HEK293 (cell line): ENCODE results near the gene PRKCA.

Experiments
- CTCF ChIA-PET: fragments of 350-600 bp; formaldehyde crosslinking; extraction: SDS; loops from one replicate; lab custom pipeline; 2021; ENCODE audit warnings: antibody characterized with exemption; lab: Yijun Ruan, JAX
- POLR2A ChIA-PET: fragments of 300-600 bp; formaldehyde crosslinking; extraction: SDS; loops from one replicate; lab custom pipeline; 2020; ENCODE audit warnings: antibody characterized with exemption, inconsistent platforms; lab: Yijun Ruan, JAX
- H3K27ac ChIP-seq: fragments of 200-500 bp; sonication (Bioruptor generic); 2 replicates; pipeline ENCODE4 v1.5.1; 2014; ENCODE audit warnings: low read depth, low read length, control low read depth, inconsistent platforms; ENCODE audit errors: extremely low read depth
- H3K36me3 ChIP-seq, 2 experiments: fragments of 200-500 bp in 1 of 2; sonication (Bioruptor generic) in 1 of 2; 1 replicate in 1 of 2; 2 replicates in 1 of 2; pipeline ENCODE4 v1.5.1; 2014 to 2017; ENCODE audit warnings: inconsistent platforms in 2 of 2, low read length in 2 of 2; ENCODE audit not compliant: control insufficient read depth in 2 of 2, insufficient read depth in 1 of 2
- H3K4me1 ChIP-seq: fragments of 200-500 bp; sonication (Bioruptor generic); 2 replicates; pipeline ENCODE4 v1.5.1; 2014; ENCODE audit warnings: mild to moderate bottlenecking, low read length, inconsistent platforms; ENCODE audit not compliant: control insufficient read depth, insufficient read depth
- H3K4me3 ChIP-seq: 2 replicates; pipeline ENCODE4 v1.5.1; 2011; ENCODE audit warnings: low read depth, mild to moderate bottlenecking, control low read depth, low read length, moderate library complexity
- H3K9me3 ChIP-seq: fragments of 200-500 bp; sonication (Bioruptor generic); 2 replicates; pipeline ENCODE4 v1.5.1; 2014; ENCODE audit warnings: low read depth, low read length, inconsistent platforms; ENCODE audit not compliant: control insufficient read depth, insufficient read depth
- EGR2 ChIP-seq: fragments of 450-650 bp; formaldehyde crosslinking; IDR thresholded peaks from 2 replicates; pipeline ENCODE4 v1.5.1; 2016; ENCODE audit warnings: low read depth, missing biosample characterization, missing genetic modification characterization
- GLI4 ChIP-seq: fragments of 450-650 bp; formaldehyde crosslinking; IDR thresholded peaks from 2 replicates; pipeline ENCODE4 v1.5.1; 2016; ENCODE audit warnings: missing biosample characterization, missing genetic modification characterization
- SALL2 ChIP-seq: fragments of 450-650 bp; formaldehyde crosslinking; IDR thresholded peaks from 2 replicates; pipeline ENCODE4 v1.5.0; 2017; ENCODE audit warnings: missing biosample characterization, mild to moderate bottlenecking, missing genetic modification characterization, borderline replicate concordance
- TCF7L2 ChIP-seq: IDR thresholded peaks from 2 replicates; pipeline ENCODE4 v1.6.1; 2011; ENCODE audit warnings: low read depth, mild to moderate bottlenecking, inconsistent platforms, low read length, moderate library complexity, borderline replicate concordance
- ZNF16 ChIP-seq: fragments of 450-650 bp; formaldehyde crosslinking; IDR thresholded peaks from 2 replicates; pipeline ENCODE4 v1.5.1; 2016; ENCODE audit warnings: low read depth, missing biosample characterization, missing genetic modification characterization
- ZNF311 ChIP-seq: fragments of 450-650 bp; formaldehyde crosslinking; IDR thresholded peaks from 2 replicates; pipeline ENCODE4 v1.5.1; 2017; ENCODE audit warnings: missing biosample characterization, missing genetic modification characterization, borderline replicate concordance
- ZNF473 ChIP-seq: fragments of 450-650 bp; formaldehyde crosslinking; IDR thresholded peaks from 2 replicates; pipeline ENCODE4 v1.5.1; 2017; ENCODE audit warnings: missing biosample characterization, missing genetic modification characterization
- ZNF514 ChIP-seq: fragments of 450-650 bp; formaldehyde crosslinking; IDR thresholded peaks from 2 replicates; pipeline ENCODE4 v1.5.1; 2016; ENCODE audit warnings: missing biosample characterization, missing genetic modification characterization
- ZNF560 ChIP-seq: fragments of 450-650 bp; formaldehyde crosslinking; IDR thresholded peaks from 2 replicates; pipeline ENCODE4 v1.5.1; 2017; ENCODE audit warnings: missing biosample characterization, missing genetic modification characterization, borderline replicate concordance
- ZNF654 ChIP-seq: fragments of 450-650 bp; formaldehyde crosslinking; IDR thresholded peaks from 2 replicates; pipeline ENCODE4 v1.5.1; 2016; ENCODE audit warnings: low read depth, missing biosample characterization, missing genetic modification characterization
- ZNF707 ChIP-seq: fragments of 450-650 bp; formaldehyde crosslinking; IDR thresholded peaks from 2 replicates; pipeline ENCODE4 v1.5.1; 2016; ENCODE audit warnings: missing biosample characterization, missing genetic modification characterization
- ZNF837 ChIP-seq: fragments of 450-650 bp; formaldehyde crosslinking; IDR thresholded peaks from 2 replicates; pipeline ENCODE4 v1.5.1; 2016; ENCODE audit warnings: missing biosample characterization, missing genetic modification characterization
- TF ChIP-seq, protein P1 (sequence below): fragments of 450-650 bp; formaldehyde crosslinking; IDR thresholded peaks from 2 replicates; pipeline ENCODE4 v1.5.1; 2016; ENCODE audit warnings: missing biosample characterization, missing genetic modification characterization, borderline replicate concordance
- TF ChIP-seq, protein P2 (sequence below): fragments of 450-650 bp; IDR thresholded peaks from 2 replicates; pipeline ENCODE4 v1.5.1; 2018; ENCODE audit warnings: missing biosample characterization, mild to moderate bottlenecking, missing genetic modification characterization
- TF ChIP-seq, protein P3 (sequence below): fragments of 450-650 bp; formaldehyde crosslinking; IDR thresholded peaks from 2 replicates; pipeline ENCODE4 v1.5.0; 2017; ENCODE audit warnings: missing biosample characterization, missing genetic modification characterization, borderline replicate concordance
- TF ChIP-seq, protein P4 (sequence below): fragments of 450-650 bp; formaldehyde crosslinking; IDR thresholded peaks from 2 replicates; pipeline ENCODE4 v1.5.1; 2017; ENCODE audit warnings: missing biosample characterization, missing genetic modification characterization

PRKCA gene

DNA sequence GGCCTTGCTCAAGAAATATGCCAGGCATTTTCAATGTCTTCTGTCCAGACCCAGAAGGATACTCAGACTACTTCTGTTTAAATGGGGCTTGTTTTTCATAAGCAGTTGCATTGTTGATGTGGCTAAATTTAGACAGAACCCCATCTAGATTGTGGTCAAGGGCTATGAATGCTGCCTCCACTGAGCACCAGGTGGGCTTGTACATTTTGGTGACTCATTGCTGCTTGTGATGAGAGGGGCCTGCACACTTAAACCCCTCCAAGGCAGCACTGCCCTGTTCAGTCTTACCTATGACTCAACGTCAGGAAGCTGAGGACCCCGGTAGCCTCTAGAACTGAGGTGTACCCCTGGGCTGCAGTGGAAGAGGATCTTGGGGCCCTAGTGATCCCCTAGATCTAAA is 144.0 kb downstream of the PRKCA start (continued):
- TF ChIP-seq ZNF311 (tag by site-specific recombination): no peak
- TF ChIP-seq ZNF473 (tag by site-specific recombination): no peak
- TF ChIP-seq, all 188 proteins: peak for 0

DNA sequence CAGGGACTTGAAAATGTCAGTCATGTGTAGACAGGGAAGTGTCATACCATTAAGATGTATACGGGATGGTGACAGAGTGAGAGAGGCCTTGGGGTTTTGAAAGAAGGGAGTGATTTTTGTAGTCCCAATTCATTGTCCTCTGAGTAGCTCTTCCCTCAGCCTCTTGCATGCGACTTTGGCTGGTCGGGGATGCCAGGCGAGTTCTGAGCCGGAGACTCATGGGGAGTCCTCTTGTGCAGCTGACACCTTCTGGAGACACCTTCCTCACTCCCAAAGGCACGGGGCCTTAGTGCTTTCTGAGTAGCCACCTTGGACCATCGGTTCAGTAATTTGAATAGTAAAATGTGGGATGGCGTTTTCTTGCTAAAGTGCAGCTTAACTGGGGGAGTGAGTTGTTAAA is 144.7 kb downstream of the PRKCA start:
- H3K9me3 ChIP-seq: no peaks in the 10 kb centered on the region
- no peak overlapping the region for H3K27ac ChIP-seq
- POLR2A ChIA-PET: interaction anchor here (1.2 kb wide), 1 partner anchor 388 kb away, joined by 3 read pairs; the partner anchor contains the start of gene CACNG5
- TF ChIP-seq ZNF560 (no peak), GLI4 (no peak), ZNF837 (no peak), SALL2 (tag by site-specific recombination) (no peak), ZNF707 (no peak), ZNF16 (tag by site-specific recombination) (no peak), EGR2 (no peak), ZNF654 (no peak), TCF7L2 (no peak), ZNF514 (tag by site-specific recombination) (no peak)
- TF ChIP-seq, protein P1, sequence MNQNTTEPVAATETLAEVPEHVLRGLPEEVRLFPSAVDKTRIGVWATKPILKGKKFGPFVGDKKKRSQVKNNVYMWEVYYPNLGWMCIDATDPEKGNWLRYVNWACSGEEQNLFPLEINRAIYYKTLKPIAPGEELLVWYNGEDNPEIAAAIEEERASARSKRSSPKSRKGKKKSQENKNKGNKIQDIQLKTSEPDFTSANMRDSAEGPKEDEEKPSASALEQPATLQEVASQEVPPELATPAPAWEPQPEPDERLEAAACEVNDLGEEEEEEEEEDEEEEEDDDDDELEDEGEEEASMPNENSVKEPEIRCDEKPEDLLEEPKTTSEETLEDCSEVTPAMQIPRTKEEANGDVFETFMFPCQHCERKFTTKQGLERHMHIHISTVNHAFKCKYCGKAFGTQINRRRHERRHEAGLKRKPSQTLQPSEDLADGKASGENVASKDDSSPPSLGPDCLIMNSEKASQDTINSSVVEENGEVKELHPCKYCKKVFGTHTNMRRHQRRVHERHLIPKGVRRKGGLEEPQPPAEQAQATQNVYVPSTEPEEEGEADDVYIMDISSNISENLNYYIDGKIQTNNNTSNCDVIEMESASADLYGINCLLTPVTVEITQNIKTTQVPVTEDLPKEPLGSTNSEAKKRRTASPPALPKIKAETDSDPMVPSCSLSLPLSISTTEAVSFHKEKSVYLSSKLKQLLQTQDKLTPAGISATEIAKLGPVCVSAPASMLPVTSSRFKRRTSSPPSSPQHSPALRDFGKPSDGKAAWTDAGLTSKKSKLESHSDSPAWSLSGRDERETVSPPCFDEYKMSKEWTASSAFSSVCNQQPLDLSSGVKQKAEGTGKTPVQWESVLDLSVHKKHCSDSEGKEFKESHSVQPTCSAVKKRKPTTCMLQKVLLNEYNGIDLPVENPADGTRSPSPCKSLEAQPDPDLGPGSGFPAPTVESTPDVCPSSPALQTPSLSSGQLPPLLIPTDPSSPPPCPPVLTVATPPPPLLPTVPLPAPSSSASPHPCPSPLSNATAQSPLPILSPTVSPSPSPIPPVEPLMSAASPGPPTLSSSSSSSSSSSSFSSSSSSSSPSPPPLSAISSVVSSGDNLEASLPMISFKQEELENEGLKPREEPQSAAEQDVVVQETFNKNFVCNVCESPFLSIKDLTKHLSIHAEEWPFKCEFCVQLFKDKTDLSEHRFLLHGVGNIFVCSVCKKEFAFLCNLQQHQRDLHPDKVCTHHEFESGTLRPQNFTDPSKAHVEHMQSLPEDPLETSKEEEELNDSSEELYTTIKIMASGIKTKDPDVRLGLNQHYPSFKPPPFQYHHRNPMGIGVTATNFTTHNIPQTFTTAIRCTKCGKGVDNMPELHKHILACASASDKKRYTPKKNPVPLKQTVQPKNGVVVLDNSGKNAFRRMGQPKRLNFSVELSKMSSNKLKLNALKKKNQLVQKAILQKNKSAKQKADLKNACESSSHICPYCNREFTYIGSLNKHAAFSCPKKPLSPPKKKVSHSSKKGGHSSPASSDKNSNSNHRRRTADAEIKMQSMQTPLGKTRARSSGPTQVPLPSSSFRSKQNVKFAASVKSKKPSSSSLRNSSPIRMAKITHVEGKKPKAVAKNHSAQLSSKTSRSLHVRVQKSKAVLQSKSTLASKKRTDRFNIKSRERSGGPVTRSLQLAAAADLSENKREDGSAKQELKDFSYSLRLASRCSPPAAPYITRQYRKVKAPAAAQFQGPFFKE: no peak
- TF ChIP-seq, protein P2, sequence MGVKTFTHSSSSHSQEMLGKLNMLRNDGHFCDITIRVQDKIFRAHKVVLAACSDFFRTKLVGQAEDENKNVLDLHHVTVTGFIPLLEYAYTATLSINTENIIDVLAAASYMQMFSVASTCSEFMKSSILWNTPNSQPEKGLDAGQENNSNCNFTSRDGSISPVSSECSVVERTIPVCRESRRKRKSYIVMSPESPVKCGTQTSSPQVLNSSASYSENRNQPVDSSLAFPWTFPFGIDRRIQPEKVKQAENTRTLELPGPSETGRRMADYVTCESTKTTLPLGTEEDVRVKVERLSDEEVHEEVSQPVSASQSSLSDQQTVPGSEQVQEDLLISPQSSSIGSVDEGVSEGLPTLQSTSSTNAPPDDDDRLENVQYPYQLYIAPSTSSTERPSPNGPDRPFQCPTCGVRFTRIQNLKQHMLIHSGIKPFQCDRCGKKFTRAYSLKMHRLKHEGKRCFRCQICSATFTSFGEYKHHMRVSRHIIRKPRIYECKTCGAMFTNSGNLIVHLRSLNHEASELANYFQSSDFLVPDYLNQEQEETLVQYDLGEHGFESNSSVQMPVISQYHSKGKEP (tag by site-specific recombination): no peak
- TF ChIP-seq, protein P3, sequence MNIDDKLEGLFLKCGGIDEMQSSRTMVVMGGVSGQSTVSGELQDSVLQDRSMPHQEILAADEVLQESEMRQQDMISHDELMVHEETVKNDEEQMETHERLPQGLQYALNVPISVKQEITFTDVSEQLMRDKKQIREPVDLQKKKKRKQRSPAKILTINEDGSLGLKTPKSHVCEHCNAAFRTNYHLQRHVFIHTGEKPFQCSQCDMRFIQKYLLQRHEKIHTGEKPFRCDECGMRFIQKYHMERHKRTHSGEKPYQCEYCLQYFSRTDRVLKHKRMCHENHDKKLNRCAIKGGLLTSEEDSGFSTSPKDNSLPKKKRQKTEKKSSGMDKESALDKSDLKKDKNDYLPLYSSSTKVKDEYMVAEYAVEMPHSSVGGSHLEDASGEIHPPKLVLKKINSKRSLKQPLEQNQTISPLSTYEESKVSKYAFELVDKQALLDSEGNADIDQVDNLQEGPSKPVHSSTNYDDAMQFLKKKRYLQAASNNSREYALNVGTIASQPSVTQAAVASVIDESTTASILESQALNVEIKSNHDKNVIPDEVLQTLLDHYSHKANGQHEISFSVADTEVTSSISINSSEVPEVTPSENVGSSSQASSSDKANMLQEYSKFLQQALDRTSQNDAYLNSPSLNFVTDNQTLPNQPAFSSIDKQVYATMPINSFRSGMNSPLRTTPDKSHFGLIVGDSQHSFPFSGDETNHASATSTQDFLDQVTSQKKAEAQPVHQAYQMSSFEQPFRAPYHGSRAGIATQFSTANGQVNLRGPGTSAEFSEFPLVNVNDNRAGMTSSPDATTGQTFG: no peak
- TF ChIP-seq, protein P4, sequence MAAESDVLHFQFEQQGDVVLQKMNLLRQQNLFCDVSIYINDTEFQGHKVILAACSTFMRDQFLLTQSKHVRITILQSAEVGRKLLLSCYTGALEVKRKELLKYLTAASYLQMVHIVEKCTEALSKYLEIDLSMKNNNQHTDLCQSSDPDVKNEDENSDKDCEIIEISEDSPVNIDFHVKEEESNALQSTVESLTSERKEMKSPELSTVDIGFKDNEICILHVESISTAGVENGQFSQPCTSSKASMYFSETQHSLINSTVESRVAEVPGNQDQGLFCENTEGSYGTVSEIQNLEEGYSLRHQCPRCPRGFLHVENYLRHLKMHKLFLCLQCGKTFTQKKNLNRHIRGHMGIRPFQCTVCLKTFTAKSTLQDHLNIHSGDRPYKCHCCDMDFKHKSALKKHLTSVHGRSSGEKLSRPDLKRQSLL (tag by site-specific recombination): no peak
- H3K4me1 ChIP-seq: peaks cover 2% of the 10 kb centered on the region; the same call in 1 of the 2 replicates
- no peaks in the 10 kb centered on the region for H3K36me3 ChIP-seq
- H3K4me3 ChIP-seq: no peak overlapping the region
- CTCF ChIA-PET: no interaction called here
